Left ventricle myocardium inferior (tissue), 1 donor: ENCODE data around the gene BRIP1. TPM values are rescaled to one million over a fixed set of nuclear protein-coding genes. Genes with fewer than 3 reads are reported as not detected.

Source experiments
- DNase-seq: peaks from one replicate; pipeline ENCODE4 v3.0.0-alpha.2; 2020
- H3K27ac ChIP-seq: fragments of 200-600 bp; replicated peaks from 2 replicates; pipeline ENCODE4 v1.8.0; 2021
- H3K27me3 ChIP-seq: fragments of 200-600 bp; 2 replicates; pipeline ENCODE4 v1.8.0; 2021; ENCODE audit warnings: low read depth
- H3K36me3 ChIP-seq: fragments of 200-600 bp; 2 replicates; pipeline ENCODE4 v1.8.0; 2021
- H3K4me1 ChIP-seq: fragments of 200-600 bp; 2 replicates; pipeline ENCODE4 v1.8.0; 2021
- H3K4me3 ChIP-seq: fragments of 200-600 bp; 2 replicates; pipeline ENCODE4 v1.8.0; 2021; ENCODE audit warnings: mild to moderate bottlenecking, moderate library complexity
- H3K9me3 ChIP-seq: fragments of 200-600 bp; replicated peaks from 2 replicates; pipeline ENCODE4 v1.8.0; 2021
- CTCF ChIP-seq: fragments of 200-600 bp; IDR thresholded peaks from 2 replicates; pipeline ENCODE4 v1.8.0; 2021; ENCODE audit warnings: antibody characterized with exemption, mild to moderate bottlenecking, borderline replicate concordance
- intact Hi-C: fragments of 100-400 bp; cut with micrococcal nuclease; formaldehyde crosslinking; loops from one replicate; pipeline ENCODE4 v1.11.0; 2022
- total RNA-seq: library from RNA; stranded (reverse); fragmentation: NEBNext Ultra II Directional; extraction: Animal tissue kit (Norgen Biotek cat#: 25700); gene quantifications from one replicate; pipeline ENCODE4 v1.2.1, GENCODE V29; 2021
- donor health status: DM: no; HTN: yes; CAD: no; lungs with severe emphysema.

Gene BRIP1
- total RNA-seq, 1 donor from 2014 or later = 0.22 TPM

DNA sequence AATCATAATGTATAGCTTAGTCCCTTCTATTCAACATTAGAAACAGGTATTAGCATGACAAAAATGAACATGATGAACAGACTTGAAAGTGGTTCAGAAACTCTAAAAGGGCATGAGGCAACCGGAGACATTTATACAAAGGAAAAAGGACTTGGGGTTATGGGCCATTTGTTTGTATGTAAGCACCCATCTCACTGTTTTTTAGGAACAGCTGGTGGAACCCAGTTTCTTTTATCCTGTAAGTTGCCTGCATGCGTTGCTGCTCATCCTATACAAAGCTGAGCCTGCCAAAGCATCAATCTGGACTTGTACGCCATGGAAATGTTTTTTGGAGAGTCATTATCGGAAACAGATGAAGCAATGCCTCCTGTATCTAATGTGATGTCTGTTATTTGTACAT is 200.0 kb downstream of the BRIP1 start:
- no peaks in the 10 kb centered on the region for H3K4me1 ChIP-seq
- intact Hi-C loops = no loop called here

DNA sequence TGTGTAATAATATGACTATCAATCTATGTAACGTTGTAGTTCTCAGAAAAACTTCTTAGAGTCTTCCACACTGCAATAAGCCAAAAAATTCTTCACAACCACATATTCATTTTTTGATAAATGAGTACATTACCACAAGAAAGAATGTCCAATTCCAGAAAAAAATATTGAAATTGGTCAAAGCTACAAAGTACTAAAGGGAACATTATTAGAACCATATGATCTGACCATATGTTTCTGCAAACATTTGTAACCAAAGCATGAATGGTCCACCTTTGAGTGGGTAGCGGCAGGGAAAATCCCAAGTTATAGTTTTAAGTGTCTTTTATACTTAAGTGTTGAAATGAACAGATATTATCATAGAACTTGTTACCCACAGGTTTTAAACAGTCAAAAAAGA is 200.6 kb downstream of the BRIP1 start:
- no peaks in the 10 kb centered on the region for H3K27me3 ChIP-seq
- no peak overlapping the region for H3K27ac ChIP-seq
- peaks cover 9% of the 10 kb centered on the region for H3K9me3 ChIP-seq
- no peak for DNase-seq
- no peak for TF ChIP-seq CTCF
- H3K4me3 ChIP-seq = no peak overlapping the region
- intact Hi-C loops = no loop called here
- no peaks in the 10 kb centered on the region for H3K4me1 ChIP-seq
- H3K36me3 ChIP-seq = no peaks in the 10 kb centered on the region

More for the DNA sequence above, 200.0 kb downstream of the BRIP1 start:
- Histone ChIP-seq H3K36me3 (no peaks in the 10 kb centered on the region), H3K4me3 (no peak overlapping the region), H3K27me3 (no peaks in the 10 kb centered on the region), H3K9me3 (peaks cover 9% of the 10 kb centered on the region), H3K27ac (no peak overlapping the region)
- TF ChIP-seq CTCF = no peak
- DNase-seq = no peak

DNA sequence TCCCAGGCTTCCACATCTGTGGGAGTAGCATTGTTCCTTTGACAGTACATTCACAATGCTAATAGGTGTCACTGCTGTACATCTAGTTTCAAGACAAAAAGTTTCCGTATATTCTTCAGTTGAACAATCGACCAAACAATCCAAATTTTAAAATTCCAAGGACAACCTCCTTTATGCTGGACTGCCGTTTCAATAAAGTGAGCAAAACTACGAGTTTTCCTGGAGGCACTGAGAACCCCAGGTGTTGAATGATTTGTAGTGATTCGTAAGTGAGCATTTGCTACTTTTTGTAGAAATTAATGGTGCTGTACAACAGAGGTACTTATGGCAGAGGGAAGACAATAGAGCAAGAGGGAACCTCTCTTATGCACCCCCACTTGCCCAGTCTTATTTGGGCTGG is 201.1 kb downstream of the BRIP1 start:
- H3K9me3 ChIP-seq = peaks cover 9% of the 10 kb centered on the region
- TF ChIP-seq CTCF = no peak
- no peaks in the 10 kb centered on the region for H3K4me1 ChIP-seq
- intact Hi-C loops = no loop called here
- no peak for DNase-seq
- H3K27ac ChIP-seq = no peak overlapping the region
- no peaks in the 10 kb centered on the region for H3K27me3 ChIP-seq
- no peaks in the 10 kb centered on the region for H3K36me3 ChIP-seq
- no peak overlapping the region for H3K4me3 ChIP-seq

- no peaks in the 10 kb centered on the region for H3K27me3 ChIP-seq
- H3K4me1 ChIP-seq = no peaks in the 10 kb centered on the region
- H3K27ac ChIP-seq = no peak overlapping the region
- peaks cover 9% of the 10 kb centered on the region for H3K9me3 ChIP-seq
- no peaks in the 10 kb centered on the region for H3K36me3 ChIP-seq
- intact Hi-C loops = no loop called here
- no peak for TF ChIP-seq CTCF
- DNase-seq = no peak
- no peak overlapping the region for H3K4me3 ChIP-seq
Observed at GRCh38 chr17:61660746-61661485, 202.4 kb downstream of the BRIP1 start.

DNA sequence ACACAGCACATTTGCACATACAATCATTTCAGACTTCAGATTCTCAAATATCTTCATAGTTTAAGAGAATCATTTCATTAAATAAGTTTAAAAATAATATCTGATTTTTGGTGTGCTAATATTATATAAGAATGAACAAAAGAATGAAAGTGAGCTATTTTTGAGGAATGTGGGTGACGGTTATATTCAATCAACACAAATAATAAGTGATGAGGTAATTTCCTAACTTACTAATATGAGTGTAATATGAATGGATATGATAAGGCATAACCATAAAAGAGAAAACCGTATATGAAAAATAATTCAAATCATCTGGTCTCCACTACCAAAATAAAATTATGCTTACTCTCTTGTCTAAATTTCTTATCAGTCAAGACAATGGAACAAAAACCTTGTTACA is 203.9 kb downstream of the BRIP1 start:
- Histone ChIP-seq H3K27me3 (no peaks in the 10 kb centered on the region), H3K4me3 (no peak overlapping the region), H3K27ac (no peak overlapping the region), H3K4me1 (no peaks in the 10 kb centered on the region), H3K36me3 (no peaks in the 10 kb centered on the region), H3K9me3 (peaks cover 8% of the 10 kb centered on the region)
- intact Hi-C loops = no loop called here
- no peak for TF ChIP-seq CTCF
- no peak for DNase-seq
